Measurements from ENCODE around the gene MAX.

The MAX gene

DNA sequence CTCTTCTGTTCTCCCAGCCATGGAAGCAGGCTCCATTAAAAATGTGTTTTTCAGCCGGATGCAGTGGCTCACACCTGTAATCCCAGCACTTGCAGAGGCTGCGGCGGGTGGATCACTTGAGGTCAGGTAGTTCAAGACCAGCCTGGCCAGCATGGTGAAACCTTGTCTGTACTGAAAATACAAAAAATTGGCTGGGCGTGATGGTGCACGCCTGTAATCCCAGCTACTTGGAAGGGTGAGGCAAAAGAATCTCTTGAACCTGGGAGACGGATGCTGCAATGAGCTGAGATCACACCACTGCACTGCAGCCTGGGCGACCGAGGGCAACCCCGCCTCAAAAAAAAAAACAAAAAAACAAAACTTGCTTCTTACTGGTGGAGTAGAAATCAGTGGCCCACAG, 75.8 kb downstream of the MAX start:
- TF ChIP-seq, protein P1, sequence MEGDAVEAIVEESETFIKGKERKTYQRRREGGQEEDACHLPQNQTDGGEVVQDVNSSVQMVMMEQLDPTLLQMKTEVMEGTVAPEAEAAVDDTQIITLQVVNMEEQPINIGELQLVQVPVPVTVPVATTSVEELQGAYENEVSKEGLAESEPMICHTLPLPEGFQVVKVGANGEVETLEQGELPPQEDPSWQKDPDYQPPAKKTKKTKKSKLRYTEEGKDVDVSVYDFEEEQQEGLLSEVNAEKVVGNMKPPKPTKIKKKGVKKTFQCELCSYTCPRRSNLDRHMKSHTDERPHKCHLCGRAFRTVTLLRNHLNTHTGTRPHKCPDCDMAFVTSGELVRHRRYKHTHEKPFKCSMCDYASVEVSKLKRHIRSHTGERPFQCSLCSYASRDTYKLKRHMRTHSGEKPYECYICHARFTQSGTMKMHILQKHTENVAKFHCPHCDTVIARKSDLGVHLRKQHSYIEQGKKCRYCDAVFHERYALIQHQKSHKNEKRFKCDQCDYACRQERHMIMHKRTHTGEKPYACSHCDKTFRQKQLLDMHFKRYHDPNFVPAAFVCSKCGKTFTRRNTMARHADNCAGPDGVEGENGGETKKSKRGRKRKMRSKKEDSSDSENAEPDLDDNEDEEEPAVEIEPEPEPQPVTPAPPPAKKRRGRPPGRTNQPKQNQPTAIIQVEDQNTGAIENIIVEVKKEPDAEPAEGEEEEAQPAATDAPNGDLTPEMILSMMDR (IDR thresholded peaks at IDR 0.05) = no peak
- no peaks in the 10 kb centered on the region for H3K27me3 ChIP-seq (ENCODE audit: control insufficient read depth, insufficient read depth, low read length)
- no peaks in the 10 kb centered on the region for H3K9me3 ChIP-seq (ENCODE audit: control insufficient read depth, low read length)
- no peak overlapping the region for H3K27ac ChIP-seq
- H3K36me3 ChIP-seq (ENCODE audit: control insufficient read depth, insufficient read depth, low read length) = no peaks in the 10 kb centered on the region
- H3K9ac ChIP-seq = no peak overlapping the region
- H3K4me2 ChIP-seq (ENCODE audit: low read length) = no peak overlapping the region
- H3K4me1 ChIP-seq = no peaks in the 10 kb centered on the region
- H3K79me2 ChIP-seq = peaks cover 2% of the 10 kb centered on the region
- no peak overlapping the region for H2AFZ ChIP-seq
- no peak overlapping the region for H3K4me3 ChIP-seq (ENCODE audit: low read depth, low read length)

DNA sequence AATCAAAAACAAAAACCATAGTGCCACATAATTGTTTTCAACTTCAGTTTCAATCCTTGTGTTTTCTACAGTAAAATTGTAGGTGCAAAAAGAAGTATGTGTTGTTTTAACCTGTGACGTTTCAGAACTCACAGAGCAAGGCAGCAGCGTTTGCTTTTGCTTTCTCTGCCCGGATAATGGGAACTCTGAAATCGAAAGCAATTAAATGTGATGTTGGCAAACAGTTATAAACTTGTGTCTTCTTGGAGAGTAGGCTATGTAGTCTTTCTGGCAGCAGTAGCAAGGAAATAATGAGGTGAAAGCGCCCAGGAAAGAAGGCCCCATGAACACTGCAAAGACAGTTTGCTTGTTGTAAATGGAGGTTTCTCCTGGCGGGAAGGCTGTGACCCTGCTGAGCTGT, 76.5 kb downstream of the MAX start:
- Histone ChIP-seq H3K27ac (no peak overlapping the region), H3K4me2 (ENCODE audit: low read length) (no peak overlapping the region), H3K36me3 (ENCODE audit: control insufficient read depth, insufficient read depth, low read length) (no peaks in the 10 kb centered on the region), H3K27me3 (ENCODE audit: control insufficient read depth, insufficient read depth, low read length) (no peaks in the 10 kb centered on the region), H3K79me2 (peaks cover 2% of the 10 kb centered on the region), H3K9me3 (ENCODE audit: control insufficient read depth, low read length) (no peaks in the 10 kb centered on the region), H3K4me3 (ENCODE audit: low read depth, low read length) (no peak overlapping the region), H3K4me1 (no peaks in the 10 kb centered on the region), H3K9ac (no peak overlapping the region), H2AFZ (no peak overlapping the region)
- TF ChIP-seq, protein P1 (IDR thresholded peaks at IDR 0.05) = no peak
